Measurements from ENCODE around the gene PCDHGA5. TPM values are rescaled to one million over a fixed set of nuclear protein-coding genes. Genes with fewer than 3 reads are reported as not detected.
"Not testable (repeated sequence)": the region's sequence is repeated elsewhere in the genome, so short reads cannot be mapped to it uniquely, and the experiment has no call there.

PCDHGA5 gene
- total RNA-seq (7.0 TPM), polyA plus RNA-seq (2.6 TPM)

DNA sequence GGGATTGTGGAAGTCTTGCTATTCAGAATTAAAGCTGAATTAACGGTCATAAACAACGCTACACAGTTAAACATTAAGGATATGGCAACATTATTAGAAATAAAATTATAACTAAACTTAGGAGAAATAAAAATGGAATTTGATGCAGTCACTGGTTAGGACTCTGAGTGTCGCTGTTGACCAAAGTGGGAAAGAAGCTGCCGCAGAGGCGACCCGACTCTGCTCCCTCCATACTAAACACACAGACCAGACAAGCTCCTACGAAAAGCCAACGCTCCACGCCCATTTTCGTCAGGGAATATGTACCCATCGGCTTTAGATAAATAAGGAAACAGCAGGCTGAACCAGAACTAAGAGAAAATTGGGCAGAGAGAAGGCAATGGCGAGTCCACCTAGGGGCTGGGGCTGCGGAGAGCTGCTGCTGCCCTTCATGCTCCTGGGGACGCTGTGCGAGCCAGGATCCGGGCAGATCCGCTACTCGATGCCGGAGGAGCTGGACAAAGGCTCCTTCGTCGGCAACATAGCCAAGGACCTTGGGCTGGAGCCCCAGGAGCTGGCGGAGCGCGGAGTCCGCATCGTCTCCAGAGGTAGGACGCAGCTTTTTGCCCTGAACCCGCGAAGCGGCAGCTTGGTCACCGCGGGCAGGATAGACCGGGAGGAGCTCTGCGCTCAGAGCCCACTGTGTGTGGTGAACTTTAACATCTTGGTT is at the start of gene PCDHGA5:
PCDHGA5 (plus strand) TSS at position 211 of the 709 bp plus-strand sequence; CDS start at position 380, 169 bp downstream.
- WGBS = 15% methylated on average over 34 of the region's 34 CpGs
- Histone ChIP-seq H3K4me3 (ENCODE audit: low read depth, low read length) (peak within 1 kb of the TSS; percentile 2), H3K36me3 (ENCODE audit: insufficient read depth) (no peaks in the 10 kb centered on the region), H3K27ac (ENCODE audit: low read depth) (no peak within 1 kb of the TSS), H3K4me1 (ENCODE audit: insufficient read depth) (no peaks in the 10 kb centered on the region)
- no peak for DNase-seq (ENCODE audit: extremely low spot score)

DNA sequence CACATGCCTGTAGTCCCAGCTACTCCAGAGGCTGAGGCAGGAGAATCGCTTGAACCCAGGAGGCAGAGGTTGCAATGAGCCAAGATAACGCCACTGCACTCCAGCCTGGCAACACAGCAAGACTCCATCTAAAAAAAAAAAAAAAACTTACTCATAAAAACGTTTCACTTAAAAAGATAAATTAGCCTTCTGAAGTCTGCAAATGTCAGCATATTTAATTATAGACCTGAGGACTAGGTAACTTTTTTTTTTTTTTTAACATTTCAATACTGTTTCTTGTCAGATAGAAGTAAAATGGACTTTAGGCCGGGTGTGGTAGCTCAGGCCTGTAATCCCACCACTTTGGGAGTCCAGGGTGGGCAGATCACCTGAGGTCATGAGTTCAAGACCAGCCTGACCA is 47.0 kb upstream of the PCDHGA5 start:
- not testable (repeated sequence) for H3K4me3 ChIP-seq (ENCODE audit: low read depth, low read length); H3K4me1 ChIP-seq (ENCODE audit: insufficient read depth); H3K27ac ChIP-seq (ENCODE audit: low read depth); H3K36me3 ChIP-seq (ENCODE audit: insufficient read depth); DNase-seq (ENCODE audit: extremely low spot score)
- WGBS = 89% methylated on average over 4 of the region's 4 CpGs

- Histone ChIP-seq H3K27ac (ENCODE audit: low read depth) (no peak overlapping the region), H3K36me3 (ENCODE audit: insufficient read depth) (peaks cover 4% of the 10 kb centered on the region), H3K4me3 (ENCODE audit: low read depth, low read length) (no peak overlapping the region), H3K4me1 (ENCODE audit: insufficient read depth) (no peaks in the 10 kb centered on the region)
- no peak for DNase-seq (ENCODE audit: extremely low spot score)
- 97% methylated on average over 6 of the region's 6 CpGs for WGBS
These were observed 44.8 kb upstream of the PCDHGA5 start for GRCh38 chr5:141319202-141319601.

DNA sequence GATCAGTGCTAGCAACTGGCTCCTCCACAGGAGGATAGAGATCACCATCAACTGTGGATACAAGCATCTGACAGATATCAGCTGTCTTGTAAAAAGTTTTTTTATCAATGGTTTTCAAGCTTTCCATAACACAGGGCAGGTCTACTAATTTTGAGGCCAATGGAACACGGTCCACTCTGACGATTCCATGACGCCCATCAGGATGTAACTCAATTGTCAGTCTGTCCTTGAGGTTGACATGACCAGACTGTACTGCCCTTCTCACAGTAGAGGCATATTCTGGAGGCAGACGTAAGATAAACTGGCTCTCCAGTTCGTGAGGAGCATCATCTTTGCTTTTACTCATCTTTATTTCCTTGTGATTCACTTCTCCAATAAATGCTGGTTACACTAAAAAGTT is 44.3 kb upstream of the PCDHGA5 start:
- no peaks in the 10 kb centered on the region for H3K4me1 ChIP-seq (ENCODE audit: insufficient read depth)
- peaks cover 4% of the 10 kb centered on the region for H3K36me3 ChIP-seq (ENCODE audit: insufficient read depth)
- no peak overlapping the region for H3K27ac ChIP-seq (ENCODE audit: low read depth)
- DNase-seq (ENCODE audit: extremely low spot score) = no peak
- 69% methylated on average over 5 of the region's 5 CpGs for WGBS
- peak overlapping the region; percentile 73 for H3K4me3 ChIP-seq (ENCODE audit: low read depth, low read length)

DNA sequence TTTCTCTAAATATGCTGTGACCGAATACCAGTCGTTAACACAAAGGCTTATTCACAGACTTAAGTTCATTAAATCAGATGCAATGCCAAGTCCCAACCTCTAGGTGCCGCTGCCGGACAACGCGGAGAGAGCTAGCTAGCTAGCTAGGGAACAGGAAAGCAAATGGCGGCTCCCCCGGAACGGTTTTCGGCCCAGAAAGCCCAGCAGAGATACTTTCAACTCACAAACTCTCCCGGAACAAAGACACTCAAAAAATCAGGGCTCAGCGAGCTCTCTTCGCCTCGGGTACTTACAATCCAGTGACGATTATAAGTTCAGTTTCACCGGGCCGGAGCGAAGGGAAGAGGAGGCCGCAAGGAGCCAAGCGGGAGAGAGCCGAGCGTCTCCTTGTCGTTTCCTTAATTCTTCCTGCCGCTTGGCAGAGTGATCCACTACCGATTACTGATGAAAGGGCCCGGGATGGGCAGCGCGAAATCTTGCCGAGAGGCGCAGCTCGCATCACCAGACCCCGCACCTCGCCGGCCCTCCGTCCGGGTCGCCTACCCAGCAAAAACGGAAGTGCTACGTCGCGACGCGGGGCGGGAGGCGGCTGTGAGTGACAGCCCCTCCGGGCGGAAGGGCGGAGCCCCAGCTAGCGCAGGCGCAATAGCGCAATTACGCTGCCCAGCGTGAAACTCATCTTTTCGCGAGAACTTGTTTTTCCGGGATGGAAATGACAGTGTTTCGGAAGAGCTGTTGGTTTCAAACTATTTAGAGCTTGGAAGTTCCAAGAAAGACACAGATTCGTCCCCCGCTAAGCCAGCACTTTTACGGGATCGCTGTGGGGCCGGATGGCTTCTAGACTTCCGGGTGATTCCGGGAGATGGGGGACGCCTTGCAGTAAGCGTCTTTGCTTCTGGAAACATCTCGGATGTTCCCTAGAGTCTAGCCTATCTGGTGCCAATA is 43.5 kb upstream of the PCDHGA5 start, which contains the start of gene TAF7:
TAF7 (minus strand) TSS at position 560 of the 945 bp plus-strand sequence. CDS start 740 bp downstream, outside the sequence.
- peaks cover 2% of the 10 kb centered on the region for H3K36me3 ChIP-seq (ENCODE audit: insufficient read depth)
- H3K27ac ChIP-seq (ENCODE audit: low read depth) = peak within 1 kb of the TSS; percentile 90
- H3K4me1 ChIP-seq (ENCODE audit: insufficient read depth) = no peaks in the 10 kb centered on the region
- peak within 1 kb of the TSS; percentile 73 for H3K4me3 ChIP-seq (ENCODE audit: low read depth, low read length)
- 1% methylated on average over 67 of the region's 67 CpGs for WGBS
- DNase-seq (ENCODE audit: extremely low spot score) = peak; percentile 89

DNA sequence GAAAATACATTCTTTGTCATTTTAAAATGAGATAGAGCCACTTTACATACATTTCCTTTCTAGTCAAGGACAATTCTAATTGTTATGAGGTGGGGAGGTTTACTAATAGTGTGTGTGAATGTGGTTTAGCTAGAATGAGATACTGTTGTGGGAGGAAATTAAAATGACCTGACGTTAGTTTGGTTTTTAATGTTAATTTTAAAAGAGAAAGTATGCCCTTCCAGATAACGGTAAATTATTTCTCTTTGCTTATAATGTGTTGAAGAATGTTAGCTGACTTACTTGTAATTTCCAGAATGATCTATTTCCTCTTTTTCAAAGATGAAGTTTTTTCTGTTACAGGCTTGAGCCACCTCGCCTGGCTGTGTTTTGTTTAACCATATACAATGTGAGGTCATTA is 41.7 kb upstream of the PCDHGA5 start:
- no peak overlapping the region for H3K27ac ChIP-seq (ENCODE audit: low read depth)
- WGBS = 87% methylated on average over 3 of the region's 3 CpGs
- H3K36me3 ChIP-seq (ENCODE audit: insufficient read depth) = peaks cover 2% of the 10 kb centered on the region
- H3K4me1 ChIP-seq (ENCODE audit: insufficient read depth) = no peaks in the 10 kb centered on the region
- no peak overlapping the region for H3K4me3 ChIP-seq (ENCODE audit: low read depth, low read length)
- no peak for DNase-seq (ENCODE audit: extremely low spot score)

DNA sequence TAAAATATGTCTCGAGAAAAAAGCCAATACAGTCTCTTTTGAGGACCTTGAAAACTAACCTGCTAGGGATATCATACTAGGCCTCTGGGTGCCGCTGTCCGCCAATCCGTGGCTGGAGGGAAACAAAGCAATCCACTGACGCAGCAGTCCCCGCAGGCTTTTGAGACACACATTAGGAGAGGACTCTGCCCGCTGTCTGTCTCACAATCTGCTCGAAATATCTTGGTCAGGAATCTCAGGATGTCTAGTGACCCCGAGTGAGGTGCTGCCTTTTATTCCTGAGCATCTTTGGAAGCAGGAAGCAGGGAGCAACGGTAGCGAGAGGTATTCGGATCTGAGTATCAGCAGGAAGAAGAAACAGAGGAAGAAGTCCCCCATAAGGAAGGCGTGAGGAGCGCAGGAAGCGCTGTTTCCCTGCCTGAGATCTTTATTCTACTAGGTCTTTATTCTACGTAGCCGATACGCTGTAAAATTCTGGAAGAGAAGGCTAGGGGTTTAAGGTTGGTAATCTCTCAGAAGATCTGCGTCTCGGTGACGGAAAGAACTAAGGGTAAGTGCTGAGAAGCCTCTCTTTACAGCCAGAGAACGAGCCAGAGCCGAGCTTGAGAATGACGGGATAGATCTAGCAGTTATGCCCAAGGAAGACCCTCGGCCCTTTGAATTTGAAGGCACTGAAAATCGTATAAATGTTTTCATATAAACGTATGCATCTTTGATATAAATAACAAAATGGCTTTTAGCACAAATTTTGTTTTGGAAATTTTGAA is 37.7 kb upstream of the PCDHGA5 start:
- DNase-seq (ENCODE audit: extremely low spot score) = no peak
- Histone ChIP-seq H3K4me3 (ENCODE audit: low read depth, low read length) (peak overlapping the region; percentile 11), H3K27ac (ENCODE audit: low read depth) (no peak overlapping the region), H3K36me3 (ENCODE audit: insufficient read depth) (no peaks in the 10 kb centered on the region), H3K4me1 (ENCODE audit: insufficient read depth) (no peaks in the 10 kb centered on the region)
- 11% methylated on average over 27 of the region's 27 CpGs for WGBS

DNA sequence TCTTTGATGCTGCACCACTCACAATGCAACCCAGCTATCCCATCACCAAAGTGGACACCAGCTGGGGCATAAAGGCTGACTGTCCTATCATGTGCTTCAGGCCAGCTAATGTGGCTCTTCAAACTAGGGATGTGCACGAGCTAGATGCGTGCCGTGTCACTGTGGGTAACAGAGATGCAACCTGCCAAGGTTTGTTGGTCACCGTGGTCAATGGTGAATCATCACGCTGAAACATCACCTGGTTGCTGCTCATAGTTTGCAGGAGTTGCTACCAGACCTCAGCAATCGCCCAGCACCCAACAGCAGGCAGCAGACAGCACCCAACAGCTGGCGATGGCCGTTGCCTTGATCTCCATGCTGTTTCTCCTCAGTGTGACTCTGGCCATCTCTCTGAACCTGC is 35.7 kb upstream of the PCDHGA5 start:
- no peak overlapping the region for H3K4me3 ChIP-seq (ENCODE audit: low read depth, low read length)
- WGBS = 81% methylated on average over 8 of the region's 8 CpGs

GRCh38 chr5:141330299-141331080 is 33.5 kb upstream of the PCDHGA5 start, which contains the start of gene PCDHGA1:
Gene PCDHGA1, plus strand, starts transcription at chr5:141330514.
- Histone ChIP-seq H3K36me3 (ENCODE audit: insufficient read depth) (no peaks in the 10 kb centered on the region), H3K4me1 (ENCODE audit: insufficient read depth) (no peaks in the 10 kb centered on the region), H3K4me3 (ENCODE audit: low read depth, low read length) (no peak within 1 kb of the TSS), H3K27ac (ENCODE audit: low read depth) (no peak within 1 kb of the TSS)
- no peak for DNase-seq (ENCODE audit: extremely low spot score)
- 22% methylated on average over 21 of the region's 21 CpGs for WGBS

More for the DNA sequence above, 35.7 kb upstream of the PCDHGA5 start:
- no peak overlapping the region for H3K27ac ChIP-seq (ENCODE audit: low read depth)
- H3K36me3 ChIP-seq (ENCODE audit: insufficient read depth) = no peaks in the 10 kb centered on the region
- H3K4me1 ChIP-seq (ENCODE audit: insufficient read depth) = no peaks in the 10 kb centered on the region
- DNase-seq (ENCODE audit: extremely low spot score) = no peak

GRCh38 chr5:141332571-141332970 is 31.4 kb upstream of the PCDHGA5 start:
- not testable (repeated sequence) for DNase-seq (ENCODE audit: extremely low spot score); H3K4me3 ChIP-seq (ENCODE audit: low read depth, low read length); H3K36me3 ChIP-seq (ENCODE audit: insufficient read depth); H3K27ac ChIP-seq (ENCODE audit: low read depth); H3K4me1 ChIP-seq (ENCODE audit: insufficient read depth)
- 39% methylated on average over 39 of the region's 39 CpGs for WGBS

DNA sequence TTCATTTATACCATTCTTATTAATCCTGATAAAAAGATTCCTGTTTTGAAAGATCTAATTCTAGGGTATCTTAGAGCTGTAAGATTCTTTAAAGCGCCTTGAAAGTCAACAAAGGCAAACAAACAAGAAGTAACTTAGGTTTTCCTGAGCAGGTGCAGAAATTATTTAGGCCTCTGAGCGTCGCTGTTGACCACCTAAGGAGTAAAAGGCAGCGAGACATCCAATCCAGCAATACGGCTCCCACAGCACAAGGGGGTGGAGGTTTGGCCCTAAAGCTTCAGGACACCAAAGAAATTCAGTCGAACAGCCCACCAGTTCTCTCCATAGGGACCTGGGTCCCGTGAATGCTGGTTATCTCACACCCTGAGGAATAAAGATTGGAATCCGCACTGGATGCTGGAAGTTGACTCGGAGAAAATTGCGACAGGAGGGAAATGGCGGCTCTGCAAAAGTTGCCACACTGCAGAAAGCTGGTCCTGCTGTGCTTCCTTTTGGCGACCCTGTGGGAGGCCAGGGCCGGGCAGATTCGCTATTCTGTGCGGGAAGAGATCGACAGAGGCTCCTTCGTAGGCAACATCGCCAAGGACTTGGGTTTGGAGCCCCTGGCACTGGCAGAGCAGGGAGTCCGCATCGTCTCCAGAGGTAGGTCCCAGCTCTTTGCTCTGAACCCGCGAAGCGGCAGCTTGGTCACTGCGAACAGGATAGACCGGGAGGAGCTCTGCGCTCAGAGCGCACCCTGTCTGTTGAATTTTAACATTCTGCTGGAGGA is 25.2 kb upstream of the PCDHGA5 start, which contains the start of gene PCDHGA2:
PCDHGA2 (plus strand) TSS at position 223 of the 769 bp plus-strand sequence.
- no peak within 1 kb of the TSS for H3K27ac ChIP-seq (ENCODE audit: low read depth)
- WGBS = 9% methylated on average over 27 of the region's 27 CpGs
- H3K4me3 ChIP-seq (ENCODE audit: low read depth, low read length) = peak within 1 kb of the TSS; percentile 0
- H3K4me1 ChIP-seq (ENCODE audit: insufficient read depth) = no peaks in the 10 kb centered on the region
- DNase-seq (ENCODE audit: extremely low spot score) = no peak
- no peaks in the 10 kb centered on the region for H3K36me3 ChIP-seq (ENCODE audit: insufficient read depth)

- H3K4me3 ChIP-seq (ENCODE audit: low read depth, low read length); H3K4me1 ChIP-seq (ENCODE audit: insufficient read depth); DNase-seq (ENCODE audit: extremely low spot score); H3K36me3 ChIP-seq (ENCODE audit: insufficient read depth); H3K27ac ChIP-seq (ENCODE audit: low read depth): not testable (repeated sequence)
- 65% methylated on average over 45 of the region's 45 CpGs for WGBS
These were observed 23.1 kb upstream of the PCDHGA5 start for GRCh38 chr5:141340781-141341354.
